Upper lobe of right lung (tissue), 1 donor: ENCODE measurements around the gene SIK3. TPM values are rescaled to one million over a fixed set of nuclear protein-coding genes. Genes with fewer than 3 reads are reported as not detected.

ENCODE experiments used
- ATAC-seq: fragments of 200-7000 bp; cut with Tn5 transposase; one replicate; pipeline ENCODE4 v1.9.1; 2020; ENCODE audit warnings: mild to moderate bottlenecking, moderate library complexity
- DNase-seq: peaks from one replicate; pipeline ENCODE4 v3.0.0-alpha.2; 2020
- H3K27ac ChIP-seq: fragments of 200-600 bp; one replicate; pipeline ENCODE4 v1.8.0; 2022
- H3K27me3 ChIP-seq: fragments of 200-600 bp; one replicate; pipeline ENCODE4 v1.8.0; 2022; ENCODE audit warnings: mild to moderate bottlenecking
- H3K36me3 ChIP-seq: fragments of 200-600 bp; one replicate; pipeline ENCODE4 v1.8.0; 2022
- H3K4me1 ChIP-seq: fragments of 200-600 bp; one replicate; pipeline ENCODE4 v1.8.0; 2022
- H3K4me3 ChIP-seq: fragments of 200-600 bp; one replicate; pipeline ENCODE4 v1.8.0; 2022; ENCODE audit warnings: mild to moderate bottlenecking
- H3K9me3 ChIP-seq: fragments of 200-600 bp; one replicate; pipeline ENCODE4 v1.8.0; 2022
- intact Hi-C: fragments of 100-400 bp; cut with DNase I; formaldehyde crosslinking; loops from one replicate; pipeline ENCODE4 v1.11.0; 2022
- total RNA-seq: library from RNA; stranded (reverse); fragmentation: NEBNext Ultra II Directional; extraction: Animal tissue kit (Norgen Biotek cat#: 25700); gene quantifications from one replicate; pipeline ENCODE4 v1.2.1, GENCODE V29; 2021
- TF ChIP-seq, protein P1 (sequence below): fragments of 200-600 bp; IDR thresholded peaks from one replicate; pipeline ENCODE4 v1.8.0; 2022; ENCODE audit warnings: antibody characterized with exemption
- donor health status: DM: no; HTN: yes; CAD: no; lungs with severe emphysema.

The SIK3 gene
- total RNA-seq, 1 donor from 2014 or later: 37.1 TPM

DNA sequence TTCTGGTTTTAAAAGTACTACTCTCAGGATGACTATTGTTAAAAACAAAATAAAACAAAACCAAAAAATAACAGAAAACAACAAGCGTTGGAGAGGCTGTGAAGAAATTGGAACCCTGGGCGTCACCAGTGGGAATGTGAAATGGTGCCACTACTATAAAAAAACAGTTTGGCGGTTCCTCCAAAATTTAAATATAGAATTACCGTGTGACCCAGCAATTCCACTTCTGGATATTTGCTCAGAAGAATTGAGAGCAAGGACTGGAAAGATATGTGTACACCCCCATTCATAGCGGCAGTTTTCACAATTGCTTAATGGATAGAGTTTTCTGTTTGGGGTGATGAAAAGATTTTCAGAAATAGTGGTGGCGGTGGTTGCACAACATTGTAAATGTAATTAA is 283.7 kb downstream of the SIK3 start:
- TF ChIP-seq, protein P1, sequence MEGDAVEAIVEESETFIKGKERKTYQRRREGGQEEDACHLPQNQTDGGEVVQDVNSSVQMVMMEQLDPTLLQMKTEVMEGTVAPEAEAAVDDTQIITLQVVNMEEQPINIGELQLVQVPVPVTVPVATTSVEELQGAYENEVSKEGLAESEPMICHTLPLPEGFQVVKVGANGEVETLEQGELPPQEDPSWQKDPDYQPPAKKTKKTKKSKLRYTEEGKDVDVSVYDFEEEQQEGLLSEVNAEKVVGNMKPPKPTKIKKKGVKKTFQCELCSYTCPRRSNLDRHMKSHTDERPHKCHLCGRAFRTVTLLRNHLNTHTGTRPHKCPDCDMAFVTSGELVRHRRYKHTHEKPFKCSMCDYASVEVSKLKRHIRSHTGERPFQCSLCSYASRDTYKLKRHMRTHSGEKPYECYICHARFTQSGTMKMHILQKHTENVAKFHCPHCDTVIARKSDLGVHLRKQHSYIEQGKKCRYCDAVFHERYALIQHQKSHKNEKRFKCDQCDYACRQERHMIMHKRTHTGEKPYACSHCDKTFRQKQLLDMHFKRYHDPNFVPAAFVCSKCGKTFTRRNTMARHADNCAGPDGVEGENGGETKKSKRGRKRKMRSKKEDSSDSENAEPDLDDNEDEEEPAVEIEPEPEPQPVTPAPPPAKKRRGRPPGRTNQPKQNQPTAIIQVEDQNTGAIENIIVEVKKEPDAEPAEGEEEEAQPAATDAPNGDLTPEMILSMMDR: no peak
- Histone ChIP-seq H3K9me3 (no peaks in the 10 kb centered on the region), H3K36me3 (no peaks in the 10 kb centered on the region), H3K4me3 (no peak overlapping the region), H3K4me1 (no peaks in the 10 kb centered on the region), H3K27ac (no peak overlapping the region), H3K27me3 (no peaks in the 10 kb centered on the region)
- intact Hi-C loops: no loop called here
- ATAC-seq (no peak), DNase-seq (no peak)

DNA sequence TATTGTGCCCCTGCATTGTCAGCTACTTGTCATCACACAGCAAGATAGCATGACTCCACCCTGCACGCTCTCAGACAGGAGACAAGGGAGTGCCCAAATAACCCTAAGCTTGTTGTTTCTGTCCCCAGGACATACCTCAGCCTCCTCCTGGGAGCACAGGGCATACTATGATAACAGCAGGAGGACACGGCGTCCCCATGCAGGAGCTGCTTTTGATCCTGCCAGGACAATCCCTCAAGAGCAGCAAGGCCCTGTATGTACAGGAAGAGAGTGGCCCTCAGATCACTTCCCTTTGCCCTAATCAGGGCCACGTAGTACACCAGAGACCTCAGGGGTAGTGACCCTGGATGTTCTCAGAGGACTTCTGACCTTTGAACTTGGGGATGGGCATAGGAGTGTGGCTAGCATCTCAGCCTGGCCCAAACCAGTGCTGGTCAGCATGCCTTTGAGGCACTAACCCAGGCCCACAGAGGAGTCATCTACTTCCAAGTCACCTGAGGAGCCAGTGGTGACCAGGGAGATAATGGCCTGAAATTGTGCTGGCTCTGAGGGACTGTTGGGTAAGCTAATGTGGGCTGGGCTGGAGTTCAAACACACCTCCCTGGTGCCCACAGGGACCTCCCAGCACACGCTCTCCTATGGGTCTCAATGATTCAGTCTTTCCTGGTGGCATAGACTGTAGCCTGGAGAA is 284.3 kb downstream of the SIK3 start:
- intact Hi-C loops: no loop called here
- H3K27ac ChIP-seq: no peak overlapping the region
- no peaks in the 10 kb centered on the region for H3K36me3 ChIP-seq
- H3K27me3 ChIP-seq: no peaks in the 10 kb centered on the region
- H3K9me3 ChIP-seq: no peaks in the 10 kb centered on the region
- TF ChIP-seq, protein P1: no peak
- ATAC-seq (peak; percentile 37), DNase-seq (no peak)
- no peak overlapping the region for H3K4me3 ChIP-seq
- no peaks in the 10 kb centered on the region for H3K4me1 ChIP-seq

DNA sequence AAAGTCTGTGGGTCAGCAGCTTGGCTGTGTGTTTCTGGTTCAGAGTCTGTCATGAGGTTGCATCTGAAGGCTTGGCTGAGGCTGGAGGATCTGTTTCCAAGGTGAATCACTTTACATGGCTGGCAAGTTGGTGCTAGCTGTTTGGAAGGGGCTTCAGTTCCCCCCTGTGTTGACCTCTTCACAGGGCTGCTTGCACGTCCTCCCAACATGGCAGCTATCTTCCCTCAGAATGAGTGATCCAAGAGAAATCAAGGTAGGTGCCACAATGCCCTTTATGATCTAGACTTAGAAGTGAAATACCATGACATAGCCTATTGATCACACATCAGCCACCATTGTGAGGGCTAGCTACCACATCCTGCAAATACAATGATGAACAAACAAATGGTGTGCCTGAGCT is 285.1 kb downstream of the SIK3 start:
- no peaks in the 10 kb centered on the region for H3K36me3 ChIP-seq
- H3K4me1 ChIP-seq: no peaks in the 10 kb centered on the region
- TF ChIP-seq, protein P1: no peak
- DNase-seq (no peak), ATAC-seq (no peak)
- intact Hi-C loops: no loop called here
- H3K4me3 ChIP-seq: no peak overlapping the region
- no peaks in the 10 kb centered on the region for H3K9me3 ChIP-seq
- no peaks in the 10 kb centered on the region for H3K27me3 ChIP-seq
- no peak overlapping the region for H3K27ac ChIP-seq

DNA sequence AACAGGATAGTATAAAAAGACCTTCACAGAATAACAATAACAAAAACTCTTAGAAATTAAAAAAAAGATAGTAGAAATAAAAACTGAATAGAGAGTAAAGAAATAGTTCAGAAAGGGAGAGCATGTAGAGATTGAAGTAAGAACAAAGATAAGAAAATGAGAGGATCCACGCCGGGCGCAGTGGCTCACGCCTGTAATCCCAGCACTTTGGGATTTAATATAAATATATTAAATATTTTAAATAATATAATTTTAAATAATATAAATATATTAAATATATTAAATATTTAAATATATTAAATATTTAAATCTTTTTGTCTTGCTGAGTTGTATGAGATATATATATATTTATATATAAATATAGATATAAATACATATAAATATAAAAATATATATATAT is 286.1 kb downstream of the SIK3 start:
- DNase-seq (no peak), ATAC-seq (no peak)
- TF ChIP-seq, protein P1: no peak
- no peak overlapping the region for H3K4me3 ChIP-seq
- H3K9me3 ChIP-seq: no peaks in the 10 kb centered on the region
- intact Hi-C loops: no loop called here
- H3K36me3 ChIP-seq: no peaks in the 10 kb centered on the region
- H3K27ac ChIP-seq: no peak overlapping the region
- no peaks in the 10 kb centered on the region for H3K27me3 ChIP-seq
- H3K4me1 ChIP-seq: no peaks in the 10 kb centered on the region

DNA sequence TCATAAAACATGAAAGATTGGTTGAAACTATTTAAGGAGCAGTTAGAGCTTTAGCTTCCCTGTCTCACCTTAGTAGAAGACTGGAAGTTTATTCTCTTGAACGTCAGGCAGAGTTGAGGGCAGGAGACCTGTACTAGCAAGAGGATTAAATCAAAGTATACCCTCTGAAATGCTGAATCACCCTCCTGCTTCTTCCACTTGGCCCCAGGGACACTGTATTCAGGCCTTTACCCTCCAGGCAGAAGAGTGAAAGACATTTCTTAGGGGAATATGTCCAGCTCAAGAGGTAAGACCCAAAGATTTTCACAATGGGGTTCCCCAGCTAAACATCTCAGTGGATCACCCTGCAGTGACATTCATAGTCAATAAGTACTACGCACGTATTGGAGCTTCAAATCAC is 287.0 kb downstream of the SIK3 start:
- TF ChIP-seq, protein P1: no peak
- Histone ChIP-seq H3K27ac (no peak overlapping the region), H3K4me1 (no peaks in the 10 kb centered on the region), H3K36me3 (no peaks in the 10 kb centered on the region), H3K27me3 (no peaks in the 10 kb centered on the region), H3K9me3 (no peaks in the 10 kb centered on the region), H3K4me3 (no peak overlapping the region)
- DNase-seq (no peak), ATAC-seq (no peak)
- intact Hi-C loops: no loop called here
